Myocyte (in vitro differentiated cells): ENCODE results near the gene DNAH17. TPM values are rescaled to one million over a fixed set of nuclear protein-coding genes. Genes with fewer than 3 reads are reported as not detected.

Experiments
- DNase-seq: peaks from one replicate; pipeline ENCODE4 v3.0.0-alpha.2; 2012; ENCODE audit warnings: low read depth
- total RNA-seq: library from RNA; depleted of rRNA; stranded (reverse); fragments of >200 nt; gene quantifications from 2 replicates; pipeline ENCODE4 v1.2.3, GENCODE V29; 2014

The DNAH17 gene
- total RNA-seq, 1 donor from 2014 or later, result not detected

DNA sequence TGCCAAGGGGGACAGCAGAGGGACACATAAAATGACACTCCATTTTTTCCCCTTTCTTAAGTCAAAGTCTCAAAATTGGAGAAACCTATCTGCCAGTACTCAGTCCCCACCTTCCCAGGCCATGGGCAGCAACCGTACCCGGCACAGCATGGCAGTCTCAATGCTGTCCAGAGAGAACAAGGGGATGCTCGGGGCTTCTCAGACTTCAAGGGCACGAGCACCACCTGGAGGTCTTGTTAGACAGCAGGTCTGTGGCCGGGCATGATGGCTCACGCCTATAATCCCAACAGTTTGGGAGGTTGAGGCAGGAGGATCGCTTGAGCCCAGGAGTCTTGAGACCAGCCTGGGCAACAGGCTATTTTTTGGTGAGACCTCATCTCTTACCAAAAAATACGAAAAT, 3.2 kb downstream of the DNAH17 start:
- no peak for DNase-seq

GRCh38 chr17:78572239-78573205, 4.7 kb downstream of the DNAH17 start:
- DNase-seq, result no peak

DNA sequence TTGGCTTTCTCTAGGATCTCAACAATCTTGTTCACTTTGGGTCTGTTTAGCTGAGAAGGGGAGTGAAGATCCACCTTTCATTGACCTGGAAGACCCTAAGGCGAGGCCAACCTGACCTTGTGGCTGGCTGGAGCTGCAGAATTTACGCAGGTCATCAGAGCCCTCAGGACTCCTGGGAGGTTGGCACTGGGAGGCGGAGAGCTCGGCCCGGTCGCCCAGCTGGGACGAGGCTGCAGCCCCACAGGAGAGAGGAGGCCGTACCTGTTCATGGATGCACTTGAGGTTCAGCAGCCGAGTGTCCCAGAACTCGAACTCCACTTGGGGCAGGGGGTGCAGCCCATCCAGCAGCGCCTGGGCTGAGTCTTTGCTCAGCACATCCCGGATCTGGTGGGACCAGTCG, 5.9 kb downstream of the DNAH17 start:
- no peak for DNase-seq

GRCh38 chr17:78568494-78569115, 8.6 kb downstream of the DNAH17 start:
- DNase-seq, result no peak

DNA sequence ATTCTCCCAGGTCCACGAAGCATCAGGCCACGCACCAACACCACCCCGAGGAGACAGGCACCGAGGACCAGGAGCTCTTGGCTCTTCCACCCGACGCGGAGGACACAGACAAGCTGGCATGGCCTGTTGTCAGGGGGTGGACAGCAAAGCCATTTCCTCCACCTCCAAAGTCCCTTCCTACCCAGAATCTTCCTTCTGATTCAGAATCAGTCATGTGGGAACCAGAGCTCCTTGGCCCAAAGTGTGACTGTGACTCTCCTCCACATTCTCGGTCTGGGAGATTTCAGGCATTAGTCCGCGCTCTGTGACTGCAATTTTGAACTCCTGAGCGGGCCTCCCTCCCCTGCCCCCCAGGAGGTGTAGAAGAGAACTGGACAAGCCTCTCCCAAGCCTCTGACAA, 9.2 kb downstream of the DNAH17 start:
- DNase-seq, result no peak

DNA sequence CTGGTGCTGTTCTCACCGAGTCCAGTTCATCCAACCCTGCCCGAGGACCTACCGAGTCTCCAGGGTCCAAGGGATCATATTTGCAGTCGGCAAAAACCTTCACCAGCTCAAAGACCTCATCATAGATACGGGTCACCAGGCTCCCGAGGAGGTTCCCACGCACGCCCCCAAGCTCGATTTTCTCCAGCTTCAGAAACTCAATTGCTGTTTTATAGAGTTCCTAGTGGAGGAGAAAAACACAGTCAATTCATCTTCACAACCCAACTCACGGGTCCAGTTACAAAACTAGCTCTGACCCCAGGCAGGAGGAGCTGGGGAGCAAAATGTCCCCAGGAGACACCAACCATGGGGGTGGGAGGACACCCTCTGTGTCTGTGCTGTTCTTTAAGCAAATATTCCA, 10.2 kb downstream of the DNAH17 start:
- DNase-seq, result no peak

GRCh38 chr17:78563189-78564145, 13.7 kb downstream of the DNAH17 start:
- no peak for DNase-seq

GRCh38 chr17:78562734-78563133, 14.5 kb downstream of the DNAH17 start:
- DNase-seq, result no peak

GRCh38 chr17:78561166-78561565, 16.0 kb downstream of the DNAH17 start:
- DNase-seq, result no peak

DNA sequence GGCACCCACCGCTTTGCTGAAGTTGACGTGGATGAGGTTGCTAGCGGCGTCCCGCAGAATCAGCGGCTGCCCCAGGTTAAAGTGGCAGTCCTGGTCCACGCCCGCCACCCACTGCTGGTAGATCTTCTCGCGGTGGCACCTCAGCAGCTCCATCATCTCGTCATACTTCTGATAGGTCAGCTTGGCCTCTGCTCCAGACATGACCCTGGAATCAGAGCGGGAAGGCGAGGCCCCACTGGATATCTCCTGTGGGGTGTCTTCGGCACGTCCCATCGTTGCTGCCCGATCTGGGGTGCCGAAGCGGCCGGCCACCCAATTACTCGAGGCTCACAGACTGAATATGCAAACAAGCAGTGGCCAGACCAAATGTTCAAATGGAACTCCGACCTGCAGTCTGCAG, 16.5 kb downstream of the DNAH17 start:
- no peak for DNase-seq

GRCh38 chr17:78559749-78560368, 17.3 kb downstream of the DNAH17 start:
- DNase-seq, result no peak

- no peak for DNase-seq
These were observed 18.2 kb downstream of the DNAH17 start for GRCh38 chr17:78558989-78559388.

- no peak for DNase-seq
These were observed 18.9 kb downstream of the DNAH17 start for GRCh38 chr17:78558181-78558850.

DNA sequence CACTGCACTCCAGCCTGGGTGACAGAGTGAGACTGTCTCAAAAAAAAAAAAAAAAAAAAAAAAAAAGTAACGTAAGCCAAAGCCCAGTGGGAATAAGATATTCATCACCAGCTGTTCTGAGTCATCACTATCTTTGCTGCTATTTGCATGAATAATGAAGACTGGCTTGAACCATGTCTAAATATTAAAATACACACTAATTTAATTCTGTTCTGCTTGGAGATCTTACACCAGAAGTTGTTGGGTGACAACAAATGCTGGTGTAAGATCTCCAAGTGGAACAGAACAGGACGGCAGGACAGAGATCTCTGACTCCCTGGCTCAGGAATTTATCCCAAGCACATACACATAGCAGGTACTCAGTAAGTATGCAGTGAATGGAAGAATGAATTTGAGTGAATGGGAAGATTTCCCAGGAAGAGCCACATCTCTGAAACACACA, 19.6 kb downstream of the DNAH17 start:
- peak; percentile 76 for DNase-seq

- no peak for DNase-seq
These were observed 20.4 kb downstream of the DNAH17 start for GRCh38 chr17:78556812-78557211.

- DNase-seq, result peak; percentile 44
These were observed 21.3 kb downstream of the DNAH17 start for GRCh38 chr17:78555746-78556401.

DNA sequence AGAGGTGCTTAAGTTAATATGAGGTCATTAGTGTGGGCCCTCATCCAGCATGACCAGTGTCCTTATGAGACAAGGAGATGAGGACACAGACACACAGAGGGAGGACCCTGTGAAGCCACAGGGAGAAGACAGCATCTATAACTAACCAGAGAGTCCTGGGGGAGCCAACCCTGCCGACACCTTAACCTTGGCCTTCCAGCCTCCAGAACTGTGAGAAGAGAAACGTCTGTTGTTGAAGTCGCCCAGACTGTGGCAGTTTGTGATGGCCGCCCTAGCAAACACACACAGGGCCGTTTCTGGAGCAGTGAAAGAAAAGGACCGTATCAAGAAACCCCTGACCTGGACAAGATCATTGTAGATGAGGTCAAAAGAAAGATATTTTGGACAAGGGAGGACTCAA, 26.7 kb downstream of the DNAH17 start:
- no peak for DNase-seq

GRCh38 chr17:78548725-78549124, 28.5 kb downstream of the DNAH17 start:
- DNase-seq, result no peak

DNA sequence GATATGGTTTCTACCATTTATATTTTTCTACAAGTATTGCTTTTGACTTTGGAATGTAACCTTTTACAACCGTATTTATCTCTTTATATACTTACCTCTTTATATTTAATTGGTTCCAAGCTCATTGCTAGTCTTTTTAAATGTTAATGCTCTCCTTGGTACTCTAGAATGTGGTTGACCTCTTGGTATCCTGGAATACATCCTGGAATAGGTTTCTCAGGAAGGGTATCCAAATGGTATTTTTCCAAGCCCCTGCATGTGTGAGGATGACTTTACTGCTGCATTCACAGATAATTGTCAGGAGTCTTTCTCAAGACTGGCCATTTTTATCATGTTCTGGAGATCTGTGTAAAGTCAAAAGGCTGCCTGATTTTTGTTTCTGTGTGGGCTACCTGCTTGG, 30.2 kb downstream of the DNAH17 start:
- DNase-seq, result no peak

DNA sequence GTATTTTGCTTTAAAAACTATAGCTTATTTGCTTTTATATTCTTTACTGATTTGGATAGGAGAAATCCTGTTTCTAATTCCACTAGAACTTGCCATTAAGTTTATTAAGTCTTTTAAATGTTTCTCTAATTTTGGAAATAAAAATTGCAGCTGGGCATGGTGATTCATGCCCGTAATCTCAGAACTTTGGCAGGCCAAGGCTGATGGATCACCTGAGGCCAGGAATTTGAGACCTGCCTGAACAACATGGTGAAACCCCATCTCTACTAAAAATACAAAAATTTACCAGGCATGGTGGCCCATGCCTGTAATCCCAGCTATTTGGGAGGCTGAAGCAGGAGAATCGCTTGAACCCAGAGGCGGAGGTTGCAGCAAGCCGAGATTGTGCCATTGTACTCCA, 30.7 kb downstream of the DNAH17 start:
- DNase-seq, result no peak
